ENCODE data around the gene MCM6. TPM values are rescaled to one million over a fixed set of nuclear protein-coding genes. Genes with fewer than 3 reads are reported as not detected.

Gene MCM6
- total RNA-seq, 1 experiment from 2014 or later, result 84.8 TPM

GRCh38 chr2:135790423-135790822, 85.8 kb downstream of the MCM6 start:
- ATAC-seq, result no peak
- Histone ChIP-seq H3K79me2 (ENCODE audit: insufficient read depth, low read length) (no peaks in the 10 kb centered on the region), H2AFZ (ENCODE audit: low read depth, low read length, poor library complexity, severe bottlenecking) (no peak overlapping the region), H4K20me1 (ENCODE audit: insufficient read depth) (no peaks in the 10 kb centered on the region), H3K9me2 (ENCODE audit: insufficient read depth) (no peaks in the 10 kb centered on the region), H3K4me2 (ENCODE audit: low read length) (no peak overlapping the region), H3K9me3 (ENCODE audit: control insufficient read depth in 1 of 2, insufficient read depth in 1 of 2, low read depth in 1 of 2, low read length in 2 of 2) (no peaks in the 10 kb centered on the region), H3K36me3 (ENCODE audit: control insufficient read depth in 1 of 2, insufficient read depth in 2 of 2, low read length in 2 of 2) (peaks cover 2 to 6% of the 10 kb centered on the region in 2 experiments; a peak in 1 of 4 replicates), H3K4me3 (replicated peaks in 1 of 2; ENCODE audit: low read depth in 1 of 2, low read length in 2 of 2) (no peak overlapping the region), H3K4me1 (ENCODE audit: control insufficient read depth in 1 of 2, insufficient read depth in 2 of 2, low read length in 2 of 2) (peaks cover 6 to 27% of the 10 kb centered on the region in 2 experiments; a peak in 3 of 4 replicates), H3K27ac (ENCODE audit: low read depth, low read length) (no peak overlapping the region), H3K9ac (ENCODE audit: low read length) (no peak overlapping the region), H3K27me3 (ENCODE audit: insufficient read depth, low read length) (no peaks in the 10 kb centered on the region)
- CTCF ChIA-PET, result no interaction called here
- POLR2A ChIA-PET, result no interaction called here
- RAD21 ChIA-PET (ENCODE audit: low non-redundant PET in 1 of 2, low total read pairs in 2 of 2, uncharacterized antibody in 2 of 2, unreplicated experiment in 2 of 2), result no interaction called here
- no peak for TF ChIP-seq ZBTB33 (IDR thresholded peaks at IDR 0.05; ENCODE audit: extremely low read depth, insufficient replicate concordance, low read length)
- TF ChIP-seq EGR1 (IDR thresholded peaks at IDR 0.05; ENCODE audit: low read depth), result no peak
- no peak for TF ChIP-seq MAX (IDR thresholded peaks at IDR 0.05)
- no peak for TF ChIP-seq YY1 (IDR thresholded peaks at IDR 0.05; ENCODE audit: extremely low read depth, insufficient replicate concordance, low read depth, low read length)
- no peak for TF ChIP-seq SIN3A (IDR thresholded peaks at IDR 0.05; ENCODE audit: low read depth)
- TF ChIP-seq CBX3 (IDR thresholded peaks at IDR 0.05; ENCODE audit: low read depth), result no peak
- TF ChIP-seq CEBPB (IDR thresholded peaks at IDR 0.05; ENCODE audit: low read depth), result no peak
- TF ChIP-seq ELF1 (IDR thresholded peaks at IDR 0.05; ENCODE audit: borderline replicate concordance, low read depth), result no peak
- no peak for TF ChIP-seq POLR2AphosphoS5 (IDR thresholded peaks at IDR 0.05; ENCODE audit: low read depth, low read length)
- no peak for TF ChIP-seq POLR2A (IDR thresholded peaks at IDR 0.05; ENCODE audit: borderline replicate concordance, extremely low read depth, insufficient read depth, insufficient read length)
- no peak for TF ChIP-seq EZH2 (IDR thresholded peaks at IDR 0.05)
- no peak for TF ChIP-seq ATF3 (IDR thresholded peaks at IDR 0.05)
- TF ChIP-seq EZH2phosphoT487 (IDR thresholded peaks at IDR 0.05; ENCODE audit: borderline replicate concordance), result no peak
- no peak for TF ChIP-seq ZNF274 (IDR thresholded peaks at IDR 0.05; ENCODE audit: low read depth, low read length)
- no peak for TF ChIP-seq JUND (IDR thresholded peaks at IDR 0.05)
- TF ChIP-seq RAD21 (IDR thresholded peaks at IDR 0.05; ENCODE audit: low read depth), result no peak
- TF ChIP-seq SRF (IDR thresholded peaks at IDR 0.05; ENCODE audit: low read depth), result no peak
- no peak for TF ChIP-seq ZFX (IDR thresholded peaks at IDR 0.05)
- no peak for TF ChIP-seq TCF7L2 (IDR thresholded peaks at IDR 0.05; ENCODE audit: borderline replicate concordance, extremely low read depth, insufficient read depth, insufficient read length)
- intact Hi-C loops (cut with micrococcal nuclease), result no loop called here
- DNase-seq (ENCODE audit: low read depth, low spot score), result no peak
- no TSS peak for BruUV-seq (replicated peaks)

Other genes starting within 250 kb of the MCM6 start
- 69.7 TPM for gene UBXN4, start 134.6 kb downstream of the MCM6 start, total RNA-seq (2021; ENCODE audit: unreplicated experiment)
- gene LCT, start 39.3 kb downstream of the MCM6 start, total RNA-seq (2021; ENCODE audit: unreplicated experiment), result 0.12 TPM
- 94.8 TPM for gene DARS1, start 109.2 kb upstream of the MCM6 start, total RNA-seq (2021; ENCODE audit: unreplicated experiment)
- 1.3 TPM for gene CXCR4, start 241.7 kb upstream of the MCM6 start, total RNA-seq (2021; ENCODE audit: unreplicated experiment)

All from HCT116 (cell line).